Immature natural killer cell (primary cell): ENCODE results near the gene SLC25A22. TPM values are rescaled to one million over a fixed set of nuclear protein-coding genes. Genes with fewer than 3 reads are reported as not detected.

ENCODE experiments used
- DNase-seq, 3 donors: peaks; one replicate each; pipeline ENCODE4 v3.0.0; 2022; ENCODE audit warnings: mixed read lengths in 1 of 3
- H3K27ac Mint-ChIP-seq, 6 donors: one replicate each; pipeline ENCODE4 v1.8.0; 2020; ENCODE audit warnings: mixed read lengths in 6 of 6, mild to moderate bottlenecking in 5 of 6, inconsistent platforms in 4 of 6, moderate library complexity in 3 of 6
- H3K27me3 Mint-ChIP-seq, 3 donors: one replicate each; pipeline ENCODE4 v1.8.0; 2020 to 2021; ENCODE audit warnings: low read depth in 3 of 3, mild to moderate bottlenecking in 3 of 3, mixed read lengths in 3 of 3, moderate library complexity in 3 of 3, inconsistent platforms in 1 of 3
- H3K36me3 Mint-ChIP-seq, 3 donors: one replicate each; pipeline ENCODE4 v1.8.0; 2020; ENCODE audit warnings: mixed read lengths in 3 of 3, inconsistent platforms in 2 of 3, mild to moderate bottlenecking in 2 of 3
- H3K4me1 Mint-ChIP-seq, 2 donors: one replicate each; pipeline ENCODE4 v1.8.0; 2020; ENCODE audit warnings: inconsistent platforms in 2 of 2, mild to moderate bottlenecking in 2 of 2, mixed read lengths in 2 of 2, moderate library complexity in 1 of 2
- H3K4me3 Mint-ChIP-seq, 5 donors: one replicate each; pipeline ENCODE4 v1.8.0; 2020; ENCODE audit warnings: mild to moderate bottlenecking in 5 of 5, mixed read lengths in 5 of 5, inconsistent platforms in 3 of 5, moderate library complexity in 3 of 5
- H3K9me3 Mint-ChIP-seq, 6 donors: one replicate each; pipeline ENCODE4 v1.8.0; 2020; ENCODE audit warnings: mild to moderate bottlenecking in 6 of 6, mixed read lengths in 6 of 6, inconsistent platforms in 4 of 6, moderate library complexity in 3 of 6
- polyA plus RNA-seq, 3 donors: library from polyadenylated mRNA; unstranded; fragments of 300-500 nt; fragmentation: Illumina TruSeq; gene quantifications; one replicate each; pipeline ENCODE4 v1.2.3, GENCODE V29; 2021

SLC25A22 gene
- polyA plus RNA-seq, 3 donors from 2014 or later, result 5.2 to 14.9 (median 7.7) TPM

- peaks cover 17 to 23% of the 10 kb centered on the region in 2 donors for H3K4me1 Mint-ChIP-seq
- peak; percentile 80 to 84 (median 81) for DNase-seq
- H3K36me3 Mint-ChIP-seq, result no peaks in the 10 kb centered on the region
- peaks cover 0 to 2% (median 0%) of the 10 kb centered on the region in 3 donors for H3K27me3 Mint-ChIP-seq
- H3K9me3 Mint-ChIP-seq, result no peaks in the 10 kb centered on the region
- H3K4me3 Mint-ChIP-seq, result peak within 1 kb of the TSS; percentile 82 to 89 (median 83)
- H3K27ac Mint-ChIP-seq, result peak within 1 kb of the TSS in 5 of 6 donors; percentile 49 to 83 (median 72)
Measured at GRCh38 chr11:747158-748006, 50.7 kb downstream of the SLC25A22 start, which contains the start of gene TALDO1. TSS of gene TALDO1 (plus strand) at chr11:747464. CDS start at chr11:747482, 18 bp downstream.

GRCh38 chr11:746289-747157 lies 51.6 kb downstream of the SLC25A22 start:
- Mint-ChIP-seq H3K27me3 (peaks cover 0 to 1% (median 0%) of the 10 kb centered on the region in 3 donors), H3K9me3 (no peaks in the 10 kb centered on the region), H3K36me3 (no peaks in the 10 kb centered on the region), H3K4me3 (peak overlapping the region; percentile 82 to 89 (median 83)), H3K4me1 (peaks cover 17 to 23% of the 10 kb centered on the region in 2 donors), H3K27ac (peak overlapping the region in 5 of 6 donors; percentile 30 to 83 (median 72))
- DNase-seq, result no peak

GRCh38 chr11:745428-745827 lies 52.7 kb downstream of the SLC25A22 start:
- H3K27ac Mint-ChIP-seq, result no peak overlapping the region
- H3K4me1 Mint-ChIP-seq, result peaks cover 17 to 23% of the 10 kb centered on the region in 2 donors
- H3K9me3 Mint-ChIP-seq, result no peaks in the 10 kb centered on the region
- H3K4me3 Mint-ChIP-seq, result peak overlapping the region in 4 of 5 donors; percentile 30 to 51 (median 40)
- no peaks in the 10 kb centered on the region for H3K36me3 Mint-ChIP-seq
- peaks cover 0 to 1% (median 0%) of the 10 kb centered on the region in 3 donors for H3K27me3 Mint-ChIP-seq
- no peak for DNase-seq

GRCh38 chr11:742571-743201 lies 55.4 kb downstream of the SLC25A22 start:
- DNase-seq, result no peak

GRCh38 chr11:742156-742546 lies 55.9 kb downstream of the SLC25A22 start:
- H3K27ac Mint-ChIP-seq, result no peak overlapping the region
- H3K4me3 Mint-ChIP-seq, result no peak overlapping the region
- no peaks in the 10 kb centered on the region for H3K36me3 Mint-ChIP-seq
- peaks cover 0 to 2% (median 1%) of the 10 kb centered on the region in 3 donors for H3K27me3 Mint-ChIP-seq
- H3K4me1 Mint-ChIP-seq, result peaks cover 10 to 12% of the 10 kb centered on the region in 2 donors
- no peak for DNase-seq
- no peaks in the 10 kb centered on the region for H3K9me3 Mint-ChIP-seq

More at GRCh38 chr11:742571-743201, 55.4 kb downstream of the SLC25A22 start:
- H3K27ac Mint-ChIP-seq, result no peak overlapping the region
- H3K27me3 Mint-ChIP-seq, result peaks cover 0 to 2% (median 1%) of the 10 kb centered on the region in 3 donors
- H3K4me3 Mint-ChIP-seq, result no peak overlapping the region
- H3K4me1 Mint-ChIP-seq, result peaks cover 5 to 7% of the 10 kb centered on the region in 2 donors
- H3K9me3 Mint-ChIP-seq, result no peaks in the 10 kb centered on the region
- H3K36me3 Mint-ChIP-seq, result no peaks in the 10 kb centered on the region

Other genes starting within 250 kb of the SLC25A22 start
- gene LMNTD2, start 237.5 kb downstream of the SLC25A22 start, polyA plus RNA-seq, result under 1 TPM; 0.54 to 0.95 (median 0.66) TPM
- gene RASSF7, start 237.3 kb downstream of the SLC25A22 start, polyA plus RNA-seq, result 10 to 100 TPM; 20.3 to 31.9 (median 31.5) TPM
- gene PHRF1, start 221.8 kb downstream of the SLC25A22 start, polyA plus RNA-seq, result 10 to 100 TPM in 1 of 3 donors, 1 to 10 TPM in 2; 4.0 to 17.5 (median 5.4) TPM
- gene IRF7, start 182.3 kb downstream of the SLC25A22 start, polyA plus RNA-seq, result 10 to 100 TPM; 36.4 to 62.4 (median 53.9) TPM
- not detected for gene CDHR5, start 173.3 kb downstream of the SLC25A22 start, polyA plus RNA-seq
- not detected for gene SCT, start 171.1 kb downstream of the SLC25A22 start, polyA plus RNA-seq
- gene DRD4, start 161.0 kb downstream of the SLC25A22 start, polyA plus RNA-seq, result not detected
- 10 to 100 TPM; 17.8 to 31.6 (median 18.6) TPM for gene DEAF1, start 103.1 kb downstream of the SLC25A22 start, polyA plus RNA-seq
- 10 to 100 TPM; 21.3 to 32.4 (median 30.4) TPM for gene TMEM80, start 102.5 kb downstream of the SLC25A22 start, polyA plus RNA-seq
- gene EPS8L2, start 92.0 kb downstream of the SLC25A22 start, polyA plus RNA-seq, result 10 to 100 TPM; 12.9 to 15.1 (median 15.0) TPM
- 100 to 1,000 TPM; 163 to 189 (median 180) TPM for gene TALDO1, start 50.8 kb downstream of the SLC25A22 start, polyA plus RNA-seq
- gene GATD1, start 20.8 kb downstream of the SLC25A22 start, polyA plus RNA-seq, result 1 to 10 TPM; 5.8 to 9.7 (median 6.7) TPM
- not detected for gene CEND1, start 8.2 kb downstream of the SLC25A22 start, polyA plus RNA-seq
- 1 to 10 TPM; 2.6 to 7.7 (median 2.7) TPM for gene PIDD1, start 7.0 kb upstream of the SLC25A22 start, polyA plus RNA-seq
- 1,000 to 10,000 TPM in 2 of 3 donors, 100 to 1,000 TPM in 1; 640 to 2,076 (median 1,474) TPM for gene RPLP2, start 11.7 kb upstream of the SLC25A22 start, polyA plus RNA-seq
- 10 to 100 TPM; 10.9 to 42.3 (median 23.4) TPM for gene PNPLA2, start 20.6 kb upstream of the SLC25A22 start, polyA plus RNA-seq
- gene CRACR2B, start 29.6 kb upstream of the SLC25A22 start, polyA plus RNA-seq, result 1 to 10 TPM in 1 of 3 donors, under 1 TPM in 1, not detected in 1; 0.74 to 2.2 TPM
- gene CD151, start 34.7 kb upstream of the SLC25A22 start, polyA plus RNA-seq, result 10 to 100 TPM; 19.7 to 25.7 (median 23.7) TPM
- 100 to 1,000 TPM; 139 to 200 (median 142) TPM for gene POLR2L, start 44.2 kb upstream of the SLC25A22 start, polyA plus RNA-seq
- gene TSPAN4, start 44.6 kb upstream of the SLC25A22 start, polyA plus RNA-seq, result 10 to 100 TPM; 23.4 to 38.7 (median 37.2) TPM
- 10 to 100 TPM; 52.2 to 74.6 (median 67.4) TPM for gene CHID1, start 112.5 kb upstream of the SLC25A22 start, polyA plus RNA-seq
- gene AP2A2, start 127.6 kb upstream of the SLC25A22 start, polyA plus RNA-seq, result 10 to 100 TPM in 1 of 3 donors, 1 to 10 TPM in 2; 2.5 to 11.0 (median 7.1) TPM
- gene MUC6, start 238.4 kb upstream of the SLC25A22 start, polyA plus RNA-seq, result not detected